B cell (primary cell): ENCODE data around the gene AKAP6. TPM values are rescaled to one million over a fixed set of nuclear protein-coding genes. Genes with fewer than 3 reads are reported as not detected.

Source experiments
- ATAC-seq: fragments of 200-7000 bp; cut with Tn5 transposase; one replicate; pipeline ENCODE4 v1.10.0; 2021; ENCODE audit warnings: low read depth, mild to moderate bottlenecking, moderate number of reproducible peaks, moderate library complexity
- CTCF ChIA-PET: fragments of 350-600 bp; sonication (Branson Sonifier 250); formaldehyde crosslinking; loops from one replicate; lab custom pipeline; 2021; ENCODE audit warnings: antibody characterized with exemption, inconsistent platforms; lab: Charles Lee
- POLR2A ChIA-PET: fragments of 350-600 bp; sonication (Branson Sonifier 250); formaldehyde crosslinking; loops from one replicate; lab custom pipeline; 2021; ENCODE audit warnings: antibody characterized with exemption; lab: Charles Lee
- DNase-seq: peaks from one replicate; pipeline ENCODE4 v3.0.0; 2013
- H2AFZ ChIP-seq: 2 replicates; pipeline ENCODE4 v1.6.1; 2012; ENCODE audit warnings: mild to moderate bottlenecking, low read depth, low read length; ENCODE audit not compliant: insufficient read depth, poor library complexity, severe bottlenecking
- H3K27ac ChIP-seq, 2 donors: 1 replicate in 1 of 2; 2 replicates in 1 of 2; pipeline ENCODE4 v1.5.1; 2012 to 2013; ENCODE audit warnings: low read length in 2 of 2, mild to moderate bottlenecking in 2 of 2, moderate library complexity in 1 of 2
- H3K27me3 ChIP-seq, 4 experiments: fragments of 200-600 bp in 1 of 4; sonication (generic) in 1 of 4; replicated peaks in 1 of 4; 1 replicate in 2 of 4; 2 replicates in 2 of 4; pipeline versions ENCODE4 v1.6.1 to v1.7.0; 2013 to 2016; ENCODE audit warnings: low read length in 3 of 4, mild to moderate bottlenecking in 2 of 4, mixed read lengths in 1 of 4, moderate library complexity in 1 of 4; ENCODE audit not compliant: insufficient read depth in 4 of 4, control insufficient read depth in 3 of 4; ENCODE audit errors: control extremely low read depth in 1 of 4
- H3K36me3 ChIP-seq, 2 experiments: replicated peaks in 1 of 2; 1 replicate in 1 of 2; 2 replicates in 1 of 2; pipeline versions ENCODE4 v1.6.1 to v1.7.1; 2013; ENCODE audit warnings: low read length in 1 of 2; ENCODE audit not compliant: insufficient read depth in 2 of 2, control insufficient read depth in 1 of 2; ENCODE audit errors: control extremely low read depth in 1 of 2, extremely low read depth in 1 of 2
- H3K4me1 ChIP-seq, 2 donors: fragments of 200-600 bp in 1 of 2; sonication (generic) in 1 of 2; 1 replicate in 1 of 2; 2 replicates in 1 of 2; pipeline versions ENCODE4 v1.5.1 to v1.6.1; 2013 to 2017; ENCODE audit warnings: low read length in 2 of 2; ENCODE audit not compliant: control insufficient read depth in 2 of 2, insufficient read depth in 2 of 2
- H3K4me2 ChIP-seq: replicated peaks from 2 replicates; pipeline ENCODE3; 2012; ENCODE audit warnings: mild to moderate bottlenecking, low read depth, low read length; ENCODE audit not compliant: poor library complexity, severe bottlenecking
- H3K4me3 ChIP-seq, 5 experiments: fragments of 200-600 bp in 1 of 5; sonication (generic) in 1 of 5; 1 replicate in 3 of 5; 2 replicates in 2 of 5; pipeline versions ENCODE4 v1.5.1 to v1.7.0; 2011 to 2016; ENCODE audit warnings: low read length in 4 of 5, mild to moderate bottlenecking in 4 of 5, low read depth in 2 of 5, control low read depth in 1 of 5, moderate library complexity in 1 of 5; ENCODE audit not compliant: insufficient read depth in 1 of 5; ENCODE audit errors: control extremely low read depth in 1 of 5, extremely low read depth in 1 of 5
- H3K79me2 ChIP-seq: fragments of 200-600 bp; sonication (generic); one replicate; pipeline ENCODE4 v1.6.0; 2016; ENCODE audit warnings: low read length; ENCODE audit not compliant: control insufficient read depth, insufficient read depth
- H3K9ac ChIP-seq: fragments of 200-600 bp; sonication (generic); 2 replicates; pipeline ENCODE4 v1.6.1; 2017; ENCODE audit warnings: mild to moderate bottlenecking, low read length, moderate library complexity
- H3K9me3 ChIP-seq, 3 donors: one replicate each; pipeline versions ENCODE4 v1.6.1 to v1.7.1; 2013; ENCODE audit warnings: low read length in 2 of 3; ENCODE audit not compliant: control insufficient read depth in 2 of 3, insufficient read depth in 1 of 3; ENCODE audit errors: control extremely low read depth in 1 of 3
- H4K20me1 ChIP-seq: 2 replicates; pipeline ENCODE4 v1.6.0; 2012; ENCODE audit warnings: mild to moderate bottlenecking, low read length; ENCODE audit not compliant: insufficient read depth, control insufficient read depth, poor library complexity, severe bottlenecking
- H3K27ac Mint-ChIP-seq: one replicate; pipeline ENCODE4 v1.8.0; 2021; ENCODE audit warnings: mixed read lengths
- H3K27me3 Mint-ChIP-seq: one replicate; pipeline ENCODE4 v1.8.0; 2021; ENCODE audit warnings: mixed read lengths
- H3K4me1 Mint-ChIP-seq: one replicate; pipeline ENCODE4 v1.8.0; 2021; ENCODE audit warnings: mixed read lengths
- H3K4me3 Mint-ChIP-seq: one replicate; pipeline ENCODE4 v1.8.0; 2021; ENCODE audit warnings: mixed read lengths
- H3K9me3 Mint-ChIP-seq: one replicate; pipeline ENCODE4 v1.8.0; 2022; ENCODE audit warnings: mixed read lengths; ENCODE audit not compliant: insufficient read depth
- CTCF ChIP-seq: fragments of 200-600 bp; IDR thresholded peaks from one replicate; pipeline ENCODE4 v1.8.0; 2022; ENCODE audit warnings: antibody characterized with exemption, mild to moderate bottlenecking
- EZH2 ChIP-seq: IDR thresholded peaks from 2 replicates; pipeline ENCODE4 v1.6.1; 2012; ENCODE audit warnings: borderline replicate concordance, low read depth, mild to moderate bottlenecking, moderate library complexity, low read length; ENCODE audit not compliant: insufficient read depth, poor library complexity, severe bottlenecking
- WGBS: methylation state at CpG from one replicate; pipeline ENCODE4 v1.1.5; 2013; ENCODE audit warnings: missing lambda C conversion rate; ENCODE audit not compliant: insufficient coverage; 5-methylcytosine and 5-hydroxymethylcytosine counted together
- intact Hi-C: fragments of 100-400 bp; cut with micrococcal nuclease; formaldehyde crosslinking; loops from one replicate; pipeline ENCODE4 v1.10.0; 2022
- polyA plus RNA-seq: library from polyadenylated mRNA; depleted of rRNA; stranded (reverse); fragments of >200 nt; gene quantifications from 2 replicates; pipeline ENCODE4 v1.2.3, GENCODE V29; 2012
- total RNA-seq, 2 donors: library from RNA; stranded (reverse); fragments of 120-200 nt in 1 of 2; gene quantifications; 1 replicate in 1 of 2; 2 replicates in 1 of 2; pipeline versions ENCODE4 v1.2.3 to v1.2.4, GENCODE V29; 2013 to 2022

AKAP6 gene
- total and polyA plus RNA-seq, 2 donors (not counting 1 experiment from before 2014, with no cell fraction given), result 1.4 to 2.8 TPM

- H3K9me3 ChIP-seq, result no peaks in the 10 kb centered on the region
- H3K4me2 ChIP-seq, result no peak overlapping the region
- TF ChIP-seq CTCF (no peak), EZH2 (no peak)
- intact Hi-C loops, result no loop called here
- no peak overlapping the region for H3K27ac ChIP-seq
- H3K4me1 ChIP-seq, result no peaks in the 10 kb centered on the region
- no peak overlapping the region for H2AFZ ChIP-seq
- DNase-seq, result no peak
- H3K4me1 Mint-ChIP-seq, result no peaks in the 10 kb centered on the region
- no peaks in the 10 kb centered on the region for H3K27me3 Mint-ChIP-seq
- no peaks in the 10 kb centered on the region for H3K27me3 ChIP-seq
- H3K9ac ChIP-seq, result no peak overlapping the region
- H3K4me3 ChIP-seq, result no peak overlapping the region
- ChIA-PET CTCF (no interaction called here), POLR2A (no interaction called here)
- no peaks in the 10 kb centered on the region for H3K36me3 ChIP-seq
- no peaks in the 10 kb centered on the region for H4K20me1 ChIP-seq
- H3K79me2 ChIP-seq, result no peaks in the 10 kb centered on the region
- no peaks in the 10 kb centered on the region for H3K9me3 Mint-ChIP-seq
- H3K4me3 Mint-ChIP-seq, result no peak overlapping the region
- ATAC-seq, result no peak
- H3K27ac Mint-ChIP-seq, result no peak overlapping the region
Measured at GRCh38 chr14:32648434-32648833, 319.3 kb downstream of the AKAP6 start.

- no peaks in the 10 kb centered on the region for H3K4me1 Mint-ChIP-seq
- no peaks in the 10 kb centered on the region for H3K36me3 ChIP-seq
- ChIA-PET POLR2A (no interaction called here), CTCF (no interaction called here)
- intact Hi-C loops, result no loop called here
- TF ChIP-seq EZH2, result no peak
- TF ChIP-seq CTCF, result no peak
- no peak overlapping the region for H3K4me2 ChIP-seq
- no peaks in the 10 kb centered on the region for H3K27me3 Mint-ChIP-seq
- H3K27ac ChIP-seq, result no peak overlapping the region
- H4K20me1 ChIP-seq, result no peaks in the 10 kb centered on the region
- H3K4me1 ChIP-seq, result no peaks in the 10 kb centered on the region
- ATAC-seq, result no peak
- no peaks in the 10 kb centered on the region for H3K27me3 ChIP-seq
- WGBS, result 87% methylated on average over 7 of the region's 7 CpGs
- H3K27ac Mint-ChIP-seq, result no peak overlapping the region
- no peak overlapping the region for H3K4me3 ChIP-seq
- no peak overlapping the region for H3K4me3 Mint-ChIP-seq
- no peaks in the 10 kb centered on the region for H3K79me2 ChIP-seq
- no peak overlapping the region for H2AFZ ChIP-seq
- H3K9me3 Mint-ChIP-seq, result no peaks in the 10 kb centered on the region
- no peak overlapping the region for H3K9ac ChIP-seq
- no peak for DNase-seq
- H3K9me3 ChIP-seq, result no peaks in the 10 kb centered on the region
Measured at GRCh38 chr14:32650030-32650429, 320.9 kb downstream of the AKAP6 start.
